ENCODE measurements around the gene REM1.

DNA sequence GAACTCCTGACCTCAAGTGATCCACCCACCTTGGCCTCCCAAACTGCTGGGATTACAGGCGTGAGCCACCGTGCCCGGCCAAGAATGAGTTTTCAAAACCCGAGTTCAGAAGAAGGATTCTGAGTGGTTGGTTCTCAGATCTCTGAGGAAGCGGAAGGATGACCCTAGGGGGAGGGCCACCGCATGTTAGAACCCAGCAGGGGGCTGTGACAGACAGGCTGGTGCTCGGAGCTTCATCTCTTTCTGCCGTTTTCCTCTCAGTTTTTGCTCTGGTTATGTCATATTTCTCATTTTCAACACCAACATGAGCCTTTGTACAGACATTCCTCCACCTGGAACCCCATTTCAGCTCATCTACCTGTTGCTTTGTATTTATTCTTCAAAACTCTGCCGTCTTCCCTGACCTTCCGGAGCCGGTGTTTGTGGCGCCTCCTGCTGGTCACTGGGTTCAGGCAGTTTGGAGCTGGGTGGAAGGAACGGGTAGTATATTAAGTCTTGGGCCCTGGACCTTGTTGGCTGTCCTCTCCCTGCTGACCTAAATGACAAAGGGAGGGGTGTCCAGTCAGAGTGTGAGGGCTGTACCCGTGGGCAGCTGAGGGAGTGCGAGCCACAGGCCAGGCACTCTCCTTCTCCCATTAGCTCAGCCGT, 35.0 kb upstream of the REM1 start, which contains the start of gene DEFB123:
- no peak for TF ChIP-seq EZH2 (IDR thresholded peaks at IDR 0.05; ENCODE audit: insufficient read depth, low read length)
- TF ChIP-seq, protein P1, sequence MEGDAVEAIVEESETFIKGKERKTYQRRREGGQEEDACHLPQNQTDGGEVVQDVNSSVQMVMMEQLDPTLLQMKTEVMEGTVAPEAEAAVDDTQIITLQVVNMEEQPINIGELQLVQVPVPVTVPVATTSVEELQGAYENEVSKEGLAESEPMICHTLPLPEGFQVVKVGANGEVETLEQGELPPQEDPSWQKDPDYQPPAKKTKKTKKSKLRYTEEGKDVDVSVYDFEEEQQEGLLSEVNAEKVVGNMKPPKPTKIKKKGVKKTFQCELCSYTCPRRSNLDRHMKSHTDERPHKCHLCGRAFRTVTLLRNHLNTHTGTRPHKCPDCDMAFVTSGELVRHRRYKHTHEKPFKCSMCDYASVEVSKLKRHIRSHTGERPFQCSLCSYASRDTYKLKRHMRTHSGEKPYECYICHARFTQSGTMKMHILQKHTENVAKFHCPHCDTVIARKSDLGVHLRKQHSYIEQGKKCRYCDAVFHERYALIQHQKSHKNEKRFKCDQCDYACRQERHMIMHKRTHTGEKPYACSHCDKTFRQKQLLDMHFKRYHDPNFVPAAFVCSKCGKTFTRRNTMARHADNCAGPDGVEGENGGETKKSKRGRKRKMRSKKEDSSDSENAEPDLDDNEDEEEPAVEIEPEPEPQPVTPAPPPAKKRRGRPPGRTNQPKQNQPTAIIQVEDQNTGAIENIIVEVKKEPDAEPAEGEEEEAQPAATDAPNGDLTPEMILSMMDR (IDR thresholded peaks at IDR 0.05; ENCODE audit: insufficient read depth, low read depth, low read length), result no peak
